Right lung (tissue), 5 donors: ENCODE measurements around the gene PDLIM1. TPM values are rescaled to one million over a fixed set of nuclear protein-coding genes. Genes with fewer than 3 reads are reported as not detected.
A peak's percentile ranks its signal among the peaks of the same experiment; 100 is the strongest.

Experiments
- DNase-seq, 2 donors: peaks; one replicate each; pipeline ENCODE4 v3.0.0-alpha.2; 2013
- polyA plus RNA-seq, 5 donors: library from polyadenylated mRNA; unstranded; fragments of 120-200 nt; gene quantifications; one replicate each; pipeline versions ENCODE4 v1.2.1 to v1.2.3, GENCODE V29; 2013; ENCODE audit warnings: inconsistent platforms in 1 of 5, low replicate concordance in 1 of 5; ENCODE audit not compliant: insufficient read length in 5 of 5, insufficient read depth in 1 of 5

PDLIM1 gene
- polyA plus RNA-seq, 5 donors = 76.0 to 92.6 (median 87.5) TPM

DNA sequence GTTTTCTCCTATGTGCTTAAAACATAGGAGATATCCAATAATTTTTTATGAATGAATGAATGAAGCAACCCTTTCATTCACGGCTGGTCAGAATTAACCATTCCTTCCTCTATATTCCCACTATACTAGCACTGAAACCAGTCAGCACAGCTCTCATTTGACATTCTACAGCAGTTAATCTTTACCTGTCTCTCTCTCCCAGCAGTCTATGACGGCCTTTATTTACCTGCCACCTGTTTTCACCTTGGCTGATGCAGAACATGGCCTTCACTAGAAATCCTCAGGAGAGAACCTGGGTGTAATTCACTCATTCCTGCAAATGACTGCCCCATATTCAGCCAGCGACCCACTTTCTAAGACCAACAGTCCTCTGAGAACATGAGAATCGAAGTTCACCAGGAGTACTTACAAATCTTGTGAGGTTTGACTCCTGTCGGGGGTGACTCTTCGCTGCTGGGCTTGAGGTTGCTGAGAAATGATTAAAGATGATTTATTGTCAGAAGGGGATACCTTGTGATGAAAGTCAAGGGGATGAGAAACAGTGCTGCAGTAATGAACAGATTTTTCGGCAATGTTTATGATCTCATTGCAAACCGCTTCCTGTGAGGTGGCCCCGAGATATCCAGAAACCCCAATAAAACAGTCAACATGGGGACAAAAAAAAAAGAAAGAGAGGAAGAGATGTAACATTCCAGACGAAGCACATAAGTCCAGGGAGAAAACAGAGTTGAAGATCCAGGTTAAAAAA lies 30.9 kb upstream of the PDLIM1 start:
- DNase-seq = no peak

DNA sequence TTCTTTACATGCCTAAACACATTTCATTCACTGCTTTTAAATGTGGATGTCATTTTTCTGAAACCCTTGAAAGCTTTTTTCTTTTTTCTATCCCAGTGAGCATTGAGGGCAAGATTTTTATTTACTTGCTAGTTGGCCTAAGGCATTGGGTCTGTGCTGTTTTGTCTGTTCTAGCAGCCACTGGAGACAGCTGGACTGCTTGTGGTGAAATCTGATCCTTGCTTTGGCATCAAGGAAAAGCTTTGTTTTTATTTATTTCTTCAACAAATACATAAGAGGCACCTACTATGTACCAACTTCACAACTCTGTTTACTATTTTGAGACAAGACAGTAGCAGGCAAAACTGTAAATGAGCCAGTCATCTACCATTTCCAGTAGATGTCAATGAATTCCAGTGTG lies 28.4 kb upstream of the PDLIM1 start:
- DNase-seq = peak in 1 of 2 donors; percentile 48

DNA sequence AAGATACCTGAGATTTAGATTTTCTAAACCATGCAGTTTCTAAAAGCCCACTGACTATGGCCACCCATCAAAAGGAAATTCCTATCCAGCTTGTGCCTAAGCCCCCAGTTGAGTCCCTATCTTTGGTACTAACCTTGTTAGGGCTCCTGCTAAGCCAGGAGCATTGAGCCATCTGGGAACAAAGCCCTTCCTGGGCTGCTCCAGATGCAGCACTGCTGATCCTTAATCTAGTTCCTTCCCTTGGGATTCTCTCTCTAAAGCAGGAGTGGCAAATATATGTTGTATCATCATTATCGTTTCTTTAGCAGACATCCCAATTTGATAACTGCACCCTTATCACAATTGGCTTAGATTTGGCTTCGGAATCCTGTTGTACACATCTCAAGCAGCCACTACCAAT lies 24.7 kb upstream of the PDLIM1 start:
- no peak for DNase-seq

DNA sequence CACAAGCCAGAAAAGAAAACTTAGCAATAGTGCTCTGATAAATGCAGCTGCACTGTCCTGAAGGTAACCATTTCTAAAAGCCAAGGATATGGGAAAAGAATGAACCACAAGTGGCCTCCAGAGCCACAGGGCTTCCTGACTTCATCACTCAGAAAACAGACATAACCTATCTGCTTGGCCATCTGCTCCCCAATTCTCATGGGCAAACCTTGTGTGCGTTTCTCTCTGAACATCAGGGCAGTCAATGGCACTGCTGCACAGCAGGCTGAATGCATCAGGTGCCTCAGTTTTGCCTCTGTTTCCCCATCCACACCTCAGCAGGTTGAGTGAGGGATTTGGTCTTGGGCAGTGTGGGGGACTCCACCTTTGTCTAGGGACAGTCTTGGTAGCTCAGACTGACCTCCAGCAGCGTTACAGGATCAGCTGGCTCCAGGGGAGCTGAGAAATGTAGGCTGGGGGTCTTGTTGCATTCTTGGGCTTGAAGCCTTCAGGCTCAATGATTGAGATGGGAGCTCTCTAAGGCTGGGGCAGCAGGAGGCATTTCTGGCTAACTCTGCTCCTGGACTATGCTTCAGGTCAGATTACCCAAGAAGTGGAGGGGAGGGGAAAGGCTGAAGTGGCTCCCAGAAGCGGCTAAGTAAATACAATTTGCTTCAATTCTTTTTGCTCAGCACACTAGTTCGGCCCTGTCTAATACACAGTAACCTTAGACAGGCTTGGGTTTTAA lies 23.6 kb upstream of the PDLIM1 start:
- DNase-seq = no peak

DNA sequence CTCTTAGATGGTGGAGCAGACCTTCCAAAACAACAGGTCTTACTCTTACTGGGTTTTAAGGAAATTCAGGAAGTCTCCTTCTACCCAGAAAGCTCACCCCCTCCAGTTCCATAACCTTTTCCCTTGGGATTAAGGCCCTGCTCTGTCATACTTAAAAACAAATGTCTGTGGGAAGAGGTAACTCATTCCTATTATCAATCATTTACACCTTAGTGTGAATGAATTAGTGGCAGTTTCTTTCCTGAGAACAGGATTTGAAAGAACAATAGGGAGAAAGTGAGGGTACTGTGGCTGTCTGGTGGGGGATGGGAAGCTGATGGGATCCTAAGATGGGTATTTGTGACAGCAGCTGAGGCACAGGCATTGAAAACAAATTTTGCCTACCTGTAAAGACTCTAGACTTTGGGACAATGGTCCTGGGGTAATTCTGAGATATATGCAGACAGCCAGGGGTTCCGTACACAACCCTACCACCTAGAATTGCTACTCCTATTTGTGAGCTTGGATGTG lies 22.2 kb upstream of the PDLIM1 start:
- DNase-seq = no peak

DNA sequence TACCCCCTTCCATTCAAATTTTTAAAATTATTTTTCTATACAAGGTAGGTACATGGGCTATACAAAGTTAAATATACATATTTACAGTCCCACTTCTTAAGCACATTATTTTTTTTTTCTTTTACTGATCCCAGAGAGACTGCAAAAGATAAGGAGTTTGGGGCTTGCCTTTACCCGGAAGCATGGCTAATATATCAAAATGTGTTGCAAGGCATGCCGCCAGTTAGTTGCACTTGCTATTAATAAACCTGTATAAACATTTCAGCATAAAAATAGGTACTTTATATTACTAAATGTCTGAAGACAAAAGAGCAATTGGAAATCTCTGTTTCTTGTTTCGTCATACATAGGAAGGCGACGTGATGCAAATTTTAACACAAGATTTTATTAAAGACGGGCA lies 21.5 kb upstream of the PDLIM1 start:
- DNase-seq = no peak

DNA sequence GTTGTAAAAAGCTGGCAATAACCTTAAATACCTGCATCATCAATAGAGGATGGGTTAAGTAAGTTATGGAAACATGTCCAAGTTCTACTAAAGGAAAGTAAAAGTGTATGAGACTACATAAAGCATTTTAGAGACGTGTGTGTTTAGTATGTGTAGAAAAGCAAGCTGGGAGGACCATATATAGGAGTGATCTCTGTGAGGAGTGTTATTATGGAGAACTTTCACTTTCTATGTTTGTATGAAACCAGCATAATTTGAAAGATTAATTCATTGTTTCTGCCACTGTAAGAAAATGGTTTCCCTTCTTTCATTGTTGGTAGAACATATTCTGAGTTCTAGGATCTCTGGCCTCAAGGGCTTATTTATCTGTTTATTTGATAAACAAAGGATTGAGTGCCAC lies 19.2 kb upstream of the PDLIM1 start:
- DNase-seq = no peak

DNA sequence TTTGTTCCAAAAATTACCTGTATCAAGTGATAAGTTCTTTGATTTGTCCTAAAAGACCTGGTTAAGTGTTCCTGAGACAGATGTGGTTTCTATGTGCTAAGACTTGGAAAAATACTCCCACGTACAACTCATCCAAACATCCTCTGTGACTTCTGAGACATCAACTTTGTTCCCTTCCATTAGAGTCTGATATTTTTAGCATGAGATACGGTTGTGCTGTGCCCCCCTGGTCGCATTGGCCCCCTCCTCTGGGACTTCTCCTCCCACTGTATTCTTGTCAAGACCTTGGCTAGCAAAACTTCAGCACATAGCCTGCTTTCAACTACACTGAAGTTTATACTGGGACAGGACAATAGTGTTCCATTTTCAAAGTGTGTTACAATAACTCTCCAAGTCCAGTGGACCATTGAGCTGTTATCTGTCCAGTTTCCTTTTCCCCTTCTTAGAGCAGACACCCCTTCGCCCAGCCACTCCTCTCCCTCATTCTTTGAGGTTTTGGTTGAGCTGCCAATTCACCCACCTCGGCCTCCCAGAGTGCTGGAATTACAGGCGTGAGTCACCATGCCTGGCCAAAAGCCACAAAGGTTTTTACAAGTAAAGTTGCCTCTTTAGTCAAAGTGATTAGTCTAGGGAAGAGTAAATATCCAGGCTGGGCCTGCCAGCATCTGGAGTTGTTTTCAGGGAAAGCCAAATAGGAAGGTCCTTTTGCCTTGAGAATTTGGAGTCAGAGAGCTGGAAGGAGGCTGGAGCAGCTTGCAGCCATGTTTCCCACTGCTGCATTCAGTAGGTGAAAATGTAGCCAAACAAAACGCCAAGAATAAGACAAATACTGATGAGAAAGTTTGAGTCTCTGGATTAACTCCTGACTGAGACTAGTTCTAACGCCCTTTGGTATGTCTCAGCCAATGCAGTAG lies 17.8 kb upstream of the PDLIM1 start:
- DNase-seq = no peak

GRCh38 chr10:95306851-95307250 lies 16.0 kb upstream of the PDLIM1 start:
- DNase-seq = no peak

DNA sequence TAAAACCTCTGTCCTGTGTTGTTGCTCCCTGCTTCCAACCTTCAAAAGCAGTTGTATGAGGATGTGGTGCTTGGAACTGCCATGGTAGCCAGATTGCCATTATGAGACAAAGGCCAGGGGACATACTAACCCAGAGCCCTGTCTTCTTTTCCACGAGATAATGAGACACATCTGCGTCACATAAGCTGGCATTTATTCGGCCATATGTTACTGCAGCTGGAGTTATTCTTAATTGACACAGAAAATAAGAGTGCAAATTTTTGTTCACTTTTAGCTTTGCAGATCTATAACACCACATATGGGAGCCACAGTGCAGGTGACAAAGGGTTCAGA lies 15.5 kb upstream of the PDLIM1 start:
- no peak for DNase-seq

- DNase-seq = no peak
These were observed 15.0 kb upstream of the PDLIM1 start for GRCh38 chr10:95305606-95306317.

- DNase-seq = no peak
These were observed 14.2 kb upstream of the PDLIM1 start for GRCh38 chr10:95304976-95305375.

GRCh38 chr10:95304463-95304862 lies 13.7 kb upstream of the PDLIM1 start:
- DNase-seq = no peak

GRCh38 chr10:95303950-95304349 lies 13.1 kb upstream of the PDLIM1 start:
- no peak for DNase-seq

GRCh38 chr10:95303535-95303934 lies 12.7 kb upstream of the PDLIM1 start:
- no peak for DNase-seq

DNA sequence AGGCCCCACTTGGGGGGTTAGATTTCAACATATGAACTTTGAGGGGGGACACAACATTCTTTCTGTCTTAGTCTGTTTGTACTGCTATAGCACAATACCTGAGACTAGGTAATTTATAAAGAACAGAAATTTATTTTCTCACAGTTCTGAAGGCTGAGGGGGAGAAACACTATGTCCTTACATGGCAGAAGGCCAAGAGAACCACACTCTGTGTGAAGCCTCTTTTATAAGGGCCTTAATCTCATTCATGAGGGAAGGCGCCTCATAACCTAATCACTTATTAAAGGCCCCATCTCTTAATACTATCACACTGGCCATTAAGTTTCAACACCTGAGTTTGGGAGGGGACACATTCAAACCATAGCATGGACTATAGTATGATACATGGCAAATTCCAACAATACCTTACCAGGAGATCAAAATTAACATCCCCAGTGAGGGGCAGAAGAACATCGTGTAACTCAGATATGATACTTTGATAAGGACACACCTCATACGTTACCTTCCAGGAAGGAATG lies 9.3 kb upstream of the PDLIM1 start:
- no peak for DNase-seq

- no peak for DNase-seq
These were observed 6.6 kb upstream of the PDLIM1 start for GRCh38 chr10:95297402-95297801.

DNA sequence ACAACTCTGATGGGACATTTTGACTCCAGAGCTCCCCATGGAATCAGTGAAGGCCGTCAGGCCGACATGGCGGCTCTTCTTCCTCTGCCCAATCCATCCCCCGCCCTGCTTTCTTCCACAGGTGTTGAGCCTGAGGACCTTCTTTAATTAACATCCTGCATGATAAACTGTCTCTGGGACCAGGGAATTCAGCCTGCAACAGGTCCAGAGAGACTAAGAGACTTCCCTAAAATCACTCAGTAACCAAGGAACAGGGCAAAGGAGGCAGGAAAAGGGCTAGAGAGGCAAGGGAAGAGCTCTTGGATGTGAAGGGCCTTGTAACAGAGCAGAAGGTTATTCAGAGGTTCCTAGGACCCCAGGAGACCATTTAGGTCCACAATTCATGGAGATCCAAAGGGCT lies 6.0 kb upstream of the PDLIM1 start:
- DNase-seq = no peak

- DNase-seq = peak; percentile 35 to 52
These were observed 4.4 kb upstream of the PDLIM1 start for GRCh38 chr10:95295031-95295755.

DNA sequence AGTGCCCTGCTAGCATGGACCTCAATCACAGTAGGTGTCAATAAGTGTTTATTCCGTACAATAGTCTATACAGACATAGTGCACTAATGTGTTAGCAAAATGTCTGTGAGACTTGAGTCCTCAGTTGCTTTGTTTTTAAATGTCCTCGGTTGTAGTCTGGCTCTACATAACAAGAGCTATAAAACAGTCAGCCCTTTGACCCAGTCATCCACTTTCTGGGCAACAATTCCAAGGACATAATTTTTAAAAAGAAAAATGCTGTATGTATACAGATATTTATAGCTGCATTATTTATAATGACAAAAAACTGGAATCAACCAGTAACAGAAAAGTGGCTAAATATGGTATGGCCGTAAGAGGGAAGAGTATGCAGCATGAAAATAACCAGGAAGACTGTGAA lies 2.8 kb upstream of the PDLIM1 start:
- DNase-seq = no peak
